ENCODE data around the gene ERMP1. TPM values are rescaled to one million over a fixed set of nuclear protein-coding genes. Genes with fewer than 3 reads are reported as not detected.

ERMP1 gene
- polyA plus RNA-seq, 1 donor from 2014 or later, result 7.8 TPM

GRCh38 chr9:5834214-5834613, 1.3 kb upstream of the ERMP1 start:
- Histone ChIP-seq H3K79me2 (replicated peaks; ENCODE audit: insufficient read depth, low read length) (no peaks in the 10 kb centered on the region), H2AFZ (ENCODE audit: low read depth, low read length) (no peak overlapping the region), H3K9me2 (ENCODE audit: insufficient read depth, low read length) (no peaks in the 10 kb centered on the region), H4K20me1 (ENCODE audit: insufficient read depth) (no peaks in the 10 kb centered on the region), H3K4me2 (ENCODE audit: low read length) (no peak overlapping the region), H3F3A (ENCODE audit: insufficient read depth, low read length, poor library complexity, severe bottlenecking) (no peaks in the 10 kb centered on the region), H3K36me3 (ENCODE audit: insufficient read depth, low read length) (no peaks in the 10 kb centered on the region), H3K9me3 (ENCODE audit: low read length) (no peaks in the 10 kb centered on the region), H3K9ac (ENCODE audit: low read length) (no peak overlapping the region), H3K4me3 (ENCODE audit: low read length) (no peak overlapping the region), H3K27me3 (ENCODE audit: insufficient read depth, low read depth, low read length) (peaks cover 4% of the 10 kb centered on the region), H3K27ac (ENCODE audit: low read length) (no peak overlapping the region)
- TF ChIP-seq MXI1 (conservative IDR thresholded peaks at IDR 0.05; ENCODE audit: poor library complexity, severe bottlenecking) (no peak), POLR2AphosphoS5 (IDR thresholded peaks at IDR 0.05) (no peak), RAD21 (conservative IDR thresholded peaks at IDR 0.05) (no peak), SMC3 (conservative IDR thresholded peaks at IDR 0.05; ENCODE audit: poor library complexity) (no peak), TAF1 (IDR thresholded peaks at IDR 0.05; ENCODE audit: low read depth) (no peak), REST (IDR thresholded peaks at IDR 0.05; ENCODE audit: borderline replicate concordance) (no peak), EZH2 (IDR thresholded peaks at IDR 0.05; ENCODE audit: borderline replicate concordance, insufficient read depth, low read length, poor library complexity, severe bottlenecking) (no peak), EP300 (conservative IDR thresholded peaks at IDR 0.05; ENCODE audit: poor library complexity, severe bottlenecking) (no peak), CTCF (IDR thresholded peaks at IDR 0.05; ENCODE audit: poor library complexity, severe bottlenecking) (no peak)

- no peak overlapping the region for H3K27ac ChIP-seq (ENCODE audit: low read length)
- no peaks in the 10 kb centered on the region for H3K9me2 ChIP-seq (ENCODE audit: insufficient read depth, low read length)
- peaks cover 4% of the 10 kb centered on the region for H3K27me3 ChIP-seq (ENCODE audit: insufficient read depth, low read depth, low read length)
- no peaks in the 10 kb centered on the region for H3F3A ChIP-seq (ENCODE audit: insufficient read depth, low read length, poor library complexity, severe bottlenecking)
- no peaks in the 10 kb centered on the region for H3K36me3 ChIP-seq (ENCODE audit: insufficient read depth, low read length)
- no peaks in the 10 kb centered on the region for H3K9me3 ChIP-seq (ENCODE audit: low read length)
- H3K79me2 ChIP-seq (replicated peaks; ENCODE audit: insufficient read depth, low read length), result no peaks in the 10 kb centered on the region
- peak overlapping the region; percentile 32 for H3K4me2 ChIP-seq (ENCODE audit: low read length)
- no peaks in the 10 kb centered on the region for H4K20me1 ChIP-seq (ENCODE audit: insufficient read depth)
- peak overlapping the region; percentile 96 for H3K4me3 ChIP-seq (ENCODE audit: low read length)
- no peak for TF ChIP-seq TAF1 (IDR thresholded peaks at IDR 0.05; ENCODE audit: low read depth)
- TF ChIP-seq RAD21 (conservative IDR thresholded peaks at IDR 0.05), result no peak
- TF ChIP-seq EZH2 (IDR thresholded peaks at IDR 0.05; ENCODE audit: borderline replicate concordance, insufficient read depth, low read length, poor library complexity, severe bottlenecking), result no peak
- no peak for TF ChIP-seq EP300 (conservative IDR thresholded peaks at IDR 0.05; ENCODE audit: poor library complexity, severe bottlenecking)
- no peak for TF ChIP-seq MXI1 (conservative IDR thresholded peaks at IDR 0.05; ENCODE audit: poor library complexity, severe bottlenecking)
- TF ChIP-seq CTCF (IDR thresholded peaks at IDR 0.05; ENCODE audit: poor library complexity, severe bottlenecking), result no peak
- TF ChIP-seq POLR2AphosphoS5 (IDR thresholded peaks at IDR 0.05), result no peak
- TF ChIP-seq REST (IDR thresholded peaks at IDR 0.05; ENCODE audit: borderline replicate concordance), result no peak
- no peak for TF ChIP-seq SMC3 (conservative IDR thresholded peaks at IDR 0.05; ENCODE audit: poor library complexity)
- H3K9ac ChIP-seq (ENCODE audit: low read length), result peak overlapping the region; percentile 69
- H2AFZ ChIP-seq (ENCODE audit: low read depth, low read length), result peak overlapping the region; percentile 36
Observed at GRCh38 chr9:5832071-5832537, 813 bp downstream of the ERMP1 start.
